Chondrocyte (in vitro differentiated cells): Measurements from ENCODE around the gene RBMS1. TPM values are rescaled to one million over a fixed set of nuclear protein-coding genes. Genes with fewer than 3 reads are reported as not detected.

Experiments used
- DNase-seq: peaks from one replicate; pipeline ENCODE4 v3.0.0; 2021; ENCODE audit warnings: mixed read lengths, low spot score
- H3K27ac Mint-ChIP-seq: one replicate; pipeline ENCODE4 v1.8.0; 2021; ENCODE audit warnings: mild to moderate bottlenecking, moderate library complexity, mixed read lengths; ENCODE audit not compliant: unreplicated experiment
- H3K27me3 Mint-ChIP-seq: 2 replicates; pipeline ENCODE4 v1.8.0; 2021; ENCODE audit warnings: low read depth, mixed read lengths
- H3K36me3 Mint-ChIP-seq: 2 replicates; pipeline ENCODE4 v1.8.0; 2021; ENCODE audit warnings: low read depth, mixed read lengths
- H3K4me1 Mint-ChIP-seq: 2 replicates; pipeline ENCODE4 v1.8.0; 2021; ENCODE audit warnings: low read depth, mild to moderate bottlenecking, mixed read lengths
- H3K4me3 Mint-ChIP-seq: one replicate; pipeline ENCODE4 v1.8.0; 2021; ENCODE audit warnings: mild to moderate bottlenecking, moderate library complexity, mixed read lengths; ENCODE audit not compliant: unreplicated experiment
- H3K9me3 Mint-ChIP-seq: 2 replicates; pipeline ENCODE4 v1.8.0; 2021; ENCODE audit warnings: low read depth, mixed read lengths
- CTCF ChIP-seq: fragments of 200-600 bp; sonication (generic); IDR thresholded peaks from 2 replicates; pipeline ENCODE4 v1.5.0; 2021; ENCODE audit warnings: antibody characterized with exemption, mild to moderate bottlenecking, moderate library complexity
- total RNA-seq: library from RNA; stranded (reverse); gene quantifications from 3 replicates; pipeline ENCODE4 v1.2.1, GENCODE V29; 2021

The RBMS1 gene
- total RNA-seq, 1 donor from 2014 or later, result 133 TPM

DNA sequence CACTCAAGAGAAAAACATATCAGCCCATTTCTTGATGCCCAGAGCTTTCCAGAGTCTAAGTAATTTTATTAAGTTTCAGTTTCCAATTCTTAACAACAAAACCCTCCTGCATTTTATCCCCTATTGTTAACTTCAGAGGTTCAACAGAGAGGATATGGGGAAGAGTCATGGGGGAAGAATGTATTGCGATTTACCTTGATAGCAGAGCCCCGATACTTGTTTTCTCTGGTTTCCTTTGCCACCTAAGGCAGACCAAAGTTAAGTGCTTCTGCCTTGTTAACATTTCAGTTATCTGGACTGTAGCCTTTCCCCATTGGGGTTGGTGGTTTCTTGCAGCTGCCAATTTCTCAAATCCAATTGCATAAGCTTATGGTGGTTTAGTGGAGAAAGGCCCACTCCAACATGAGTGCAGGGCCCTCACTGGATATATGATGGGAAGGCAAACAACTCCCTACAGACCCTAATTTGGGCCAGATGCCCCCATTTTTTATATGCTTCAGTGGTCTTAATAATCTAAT, 211.5 kb downstream of the RBMS1 start:
- DNase-seq, result no peak
- peaks cover 42% of the 10 kb centered on the region for H3K36me3 Mint-ChIP-seq

DNA sequence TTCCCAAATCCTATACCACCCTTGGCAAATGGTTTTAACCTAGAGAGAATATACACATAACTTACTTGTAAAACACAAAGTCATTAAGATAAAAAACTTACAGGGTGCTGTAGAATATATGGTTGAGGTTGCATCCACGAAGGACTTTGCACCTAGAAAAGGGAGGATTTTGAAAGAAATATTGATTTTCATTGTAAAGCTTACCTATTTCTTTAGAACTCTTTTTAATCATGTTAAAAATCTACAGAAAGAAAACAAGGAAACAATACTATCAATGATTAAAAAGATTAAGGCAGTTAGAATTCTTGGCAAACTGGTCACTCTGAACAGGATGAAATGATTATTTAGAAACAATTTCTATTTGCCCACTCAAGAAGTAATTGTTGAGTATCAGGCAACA, 212.4 kb downstream of the RBMS1 start:
- no peaks in the 10 kb centered on the region for H3K27me3 Mint-ChIP-seq
- no peak overlapping the region for H3K27ac Mint-ChIP-seq
- peaks cover 37% of the 10 kb centered on the region for H3K4me1 Mint-ChIP-seq
- peaks cover 46% of the 10 kb centered on the region for H3K36me3 Mint-ChIP-seq
- no peak overlapping the region for H3K4me3 Mint-ChIP-seq
- no peaks in the 10 kb centered on the region for H3K9me3 Mint-ChIP-seq
- DNase-seq, result no peak
- TF ChIP-seq CTCF, result no peak

More for the DNA sequence above, 211.5 kb downstream of the RBMS1 start:
- H3K4me3 Mint-ChIP-seq, result no peak overlapping the region
- no peaks in the 10 kb centered on the region for H3K9me3 Mint-ChIP-seq
- peaks cover 42% of the 10 kb centered on the region for H3K4me1 Mint-ChIP-seq
- H3K27me3 Mint-ChIP-seq, result no peaks in the 10 kb centered on the region
- peak overlapping the region; percentile 36 for H3K27ac Mint-ChIP-seq
- no peak for TF ChIP-seq CTCF

DNA sequence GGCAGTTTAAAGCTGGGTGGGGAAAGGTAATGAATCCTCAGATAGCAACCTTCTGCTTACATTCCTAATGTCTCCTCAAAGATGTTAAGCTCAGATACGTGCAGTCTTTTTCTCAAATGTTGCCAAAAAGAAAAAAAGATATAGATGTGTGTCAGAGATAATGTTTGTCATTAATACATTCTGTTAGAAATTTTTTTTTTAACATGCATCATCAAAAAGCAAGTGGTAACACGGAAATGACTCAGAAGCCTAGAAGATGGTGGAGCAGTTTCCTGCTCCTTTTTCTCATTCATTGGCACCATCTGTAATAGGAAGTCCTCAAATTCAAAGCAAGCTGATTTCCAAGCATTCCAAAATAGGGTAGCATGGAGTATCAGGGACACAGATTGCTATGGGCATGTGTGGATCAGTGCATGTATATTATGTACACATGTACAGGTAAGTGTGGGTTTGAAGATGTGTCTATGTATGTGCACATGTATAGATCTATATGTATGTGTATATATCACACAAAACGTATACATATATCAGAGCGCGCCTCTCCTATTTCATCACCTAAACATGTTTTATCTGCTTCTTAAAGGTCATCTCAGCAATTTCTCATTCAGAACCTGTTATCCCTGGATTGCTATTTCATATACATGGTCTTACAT, 213.7 kb downstream of the RBMS1 start:
- Mint-ChIP-seq H3K9me3 (no peaks in the 10 kb centered on the region), H3K4me1 (peaks cover 47% of the 10 kb centered on the region), H3K4me3 (no peak overlapping the region), H3K27ac (peak overlapping the region; percentile 47), H3K36me3 (peaks cover 55% of the 10 kb centered on the region), H3K27me3 (no peaks in the 10 kb centered on the region)
- DNase-seq, result no peak
- no peak for TF ChIP-seq CTCF

DNA sequence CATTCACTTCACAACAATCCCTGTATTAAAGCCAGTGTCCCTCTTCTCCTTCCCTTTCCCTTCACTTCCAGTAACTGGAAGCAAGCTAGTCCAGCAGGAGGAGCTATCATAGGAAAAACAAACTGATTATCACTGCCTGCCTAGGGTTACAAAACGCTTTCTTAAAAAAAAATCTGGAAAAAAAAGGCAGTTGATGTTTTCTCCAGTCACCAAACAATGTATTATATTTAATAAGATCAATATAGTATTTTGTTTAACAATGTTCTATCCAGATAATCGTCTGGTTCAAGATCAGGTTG, 214.8 kb downstream of the RBMS1 start:
- no peak overlapping the region for H3K4me3 Mint-ChIP-seq
- DNase-seq, result no peak
- H3K4me1 Mint-ChIP-seq, result peaks cover 57% of the 10 kb centered on the region
- TF ChIP-seq CTCF, result peak; percentile 83
- H3K9me3 Mint-ChIP-seq, result no peaks in the 10 kb centered on the region
- H3K36me3 Mint-ChIP-seq, result peaks cover 52% of the 10 kb centered on the region
- peak overlapping the region; percentile 88 for H3K27ac Mint-ChIP-seq
- H3K27me3 Mint-ChIP-seq, result no peaks in the 10 kb centered on the region

- no peak for DNase-seq
- Mint-ChIP-seq H3K36me3 (peaks cover 53% of the 10 kb centered on the region), H3K4me1 (peaks cover 60% of the 10 kb centered on the region), H3K27ac (peak overlapping the region; percentile 88), H3K4me3 (no peak overlapping the region), H3K9me3 (no peaks in the 10 kb centered on the region), H3K27me3 (no peaks in the 10 kb centered on the region)
- no peak for TF ChIP-seq CTCF
Measured at GRCh38 chr2:160278101-160278878, 215.3 kb downstream of the RBMS1 start.
